K562 (cell line): ENCODE data around the gene SPTBN4. TPM values are rescaled to one million over a fixed set of nuclear protein-coding genes. Genes with fewer than 3 reads are reported as not detected.

Experiments used
- CC2D1A ChIP-seq: fragments of 450-650 bp; IDR thresholded peaks from 2 replicates; pipeline ENCODE4 v1.6.1; 2017; ENCODE audit warnings: mild to moderate bottlenecking
- CHD7 ChIP-seq: fragments of 200-600 bp; sonication (generic); IDR thresholded peaks from one replicate; pipeline ENCODE4 v1.6.1; 2012; ENCODE audit warnings: mild to moderate bottlenecking, low read depth, low read length, inconsistent platforms
- HNRNPLL ChIP-seq: fragments of 200-400 bp; formaldehyde crosslinking; IDR thresholded peaks from 2 replicates; pipeline ENCODE4 v1.6.1; 2017; ENCODE audit warnings: low read length, low read depth, mild to moderate bottlenecking; ENCODE audit not compliant: poor library complexity, severe bottlenecking
- NFE2 ChIP-seq: IDR thresholded peaks from 2 replicates; pipeline ENCODE4 v1.6.1; 2014; ENCODE audit warnings: antibody characterized with exemption, low read depth
- PATZ1 ChIP-seq: fragments of 250-450 bp; sonication (Bioruptor Pico); IDR thresholded peaks from 2 replicates; pipeline ENCODE4 v1.5.0; 2020; ENCODE audit warnings: mild to moderate bottlenecking, borderline replicate concordance
- PHF8 ChIP-seq: fragments of 200-600 bp; sonication (generic); IDR thresholded peaks from 2 replicates; pipeline ENCODE4 v1.6.1; 2012; ENCODE audit warnings: mixed run types, mild to moderate bottlenecking, inconsistent platforms, low read length, moderate library complexity, borderline replicate concordance
- RBM34 ChIP-seq: fragments of 200-400 bp; formaldehyde crosslinking; IDR thresholded peaks from 2 replicates; pipeline ENCODE4 v1.6.1; 2018; ENCODE audit warnings: low read length, borderline replicate concordance; ENCODE audit not compliant: insufficient read depth
- YY1 ChIP-seq, 3 experiments: IDR thresholded peaks; 2 replicates each; pipeline ENCODE4 v1.6.1; 2011; ENCODE audit warnings: low read length in 2 of 3, mild to moderate bottlenecking in 2 of 3, moderate library complexity in 2 of 3, borderline replicate concordance in 1 of 3, control low read depth in 1 of 3, low read depth in 1 of 3; ENCODE audit not compliant: insufficient read depth in 3 of 3, insufficient replicate concordance in 2 of 3, control insufficient read depth in 1 of 3, insufficient read length in 1 of 3; ENCODE audit errors: extremely low read depth in 1 of 3
- ZBTB12 ChIP-seq: fragments of 250-450 bp; sonication (Bioruptor Pico); IDR thresholded peaks from 2 replicates; pipeline ENCODE4 v1.4.0; 2020
- ZNF253 ChIP-seq: fragments of 250-450 bp; sonication (Bioruptor Pico); conservative IDR thresholded peaks from 2 replicates; pipeline ENCODE4 v1.6.1; 2021; ENCODE audit warnings: mild to moderate bottlenecking
- polyA plus RNA-seq, 8 experiments: library from polyadenylated mRNA; depleted of rRNA in 4 of 8; stranded (reverse) in 5 of 8; unstranded in 3 of 8; fragments of >200 nt; fragmentation: Nextera tagmentation in 2 of 8; fragmentation: Illumina TruSeq in 1 of 8; extraction: Ambion mirVana in 2 of 8; extraction: Trizol in 1 of 8; gene quantifications; 2 replicates each; pipeline versions ENCODE4 v1.2.1 to v1.2.3, GENCODE V29; 2011 to 2014; ENCODE audit warnings: inconsistent platforms in 1 of 8, missing spikeins in 1 of 8
- total RNA-seq, 7 experiments: library from RNA; depleted of rRNA in 6 of 7; stranded (reverse); fragments of >200 nt in 6 of 7; fragmentation: Illumina TruSeq in 2 of 7; extraction: Trizol in 2 of 7; gene quantifications; 2 replicates each; pipeline versions ENCODE4 v1.2.1 to v1.2.3, GENCODE V29; 2011 to 2021; ENCODE audit warnings: low replicate concordance in 1 of 7

The SPTBN4 gene
- total and polyA plus RNA-seq, 9 of the 15 experiments (the other 6 are each of a cell fraction or from before 2014, with no cell fraction given), result 0.01 to 1.5 (median 0.86) TPM

DNA sequence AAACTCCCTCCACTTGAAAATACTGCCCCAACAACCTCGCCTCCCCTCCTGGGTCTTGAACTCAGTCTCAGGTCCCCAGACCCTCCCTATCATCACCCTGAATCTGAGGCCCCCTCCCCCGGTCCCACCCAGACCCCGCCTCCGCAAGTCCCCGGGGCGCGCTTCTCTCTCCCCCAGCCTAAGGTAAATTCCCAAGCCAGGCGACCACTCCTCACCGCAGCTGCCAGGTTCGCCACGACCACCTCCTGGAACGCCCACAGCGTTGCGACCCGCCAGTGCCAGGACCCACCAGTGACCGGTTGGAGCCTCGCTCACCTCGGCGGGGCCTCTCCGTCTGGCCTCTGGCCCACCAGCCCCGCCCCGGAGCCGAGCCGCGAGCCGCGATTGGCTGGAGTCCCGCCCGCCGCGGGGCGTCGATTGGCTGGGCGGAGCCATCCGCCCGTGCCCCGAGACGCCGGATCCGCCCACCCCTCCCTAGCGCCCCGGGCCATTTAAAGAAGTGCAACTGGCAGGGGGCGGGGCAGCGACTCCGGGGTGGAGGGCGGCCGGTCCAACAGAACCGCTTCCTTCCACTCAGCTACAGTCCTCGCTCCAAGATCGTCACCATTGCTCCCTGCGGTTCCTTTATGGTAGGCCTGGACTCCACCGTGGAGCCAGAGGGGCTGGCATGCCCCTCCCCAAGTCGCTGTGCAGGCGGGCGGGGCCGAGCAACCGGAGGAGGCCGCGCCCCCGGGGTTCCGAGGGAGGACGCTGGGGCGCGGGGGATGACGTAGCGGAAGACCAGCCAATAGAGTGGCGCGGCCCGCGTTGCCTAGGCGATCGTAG lies 22.6 kb upstream of the SPTBN4 start, which contains the start of gene SERTAD3 (continued):
- no peak for TF ChIP-seq CHD7
- TF ChIP-seq HNRNPLL, result peak; percentile 19
- no peak for TF ChIP-seq RBM34
- peak in 2 of 3 experiments; percentile 36 to 57 for TF ChIP-seq YY1 (IDR thresholded peaks at IDR 0.05; ENCODE audit: borderline replicate concordance in 1 of 3, control insufficient read depth in 1 of 3, extremely low read depth in 1 of 3, insufficient read depth in 3 of 3, insufficient read length in 1 of 3, insufficient replicate concordance in 2 of 3, low read depth in 1 of 3, low read length in 2 of 3)
- TF ChIP-seq CC2D1A, result no peak
- peak; percentile 80 for TF ChIP-seq ZBTB12 (CRISPR knock-in tag)
- no peak for TF ChIP-seq ZNF253
- TF ChIP-seq PHF8, result peak; percentile 60; the same call in 1 of the 2 replicates
- 0 out of 2 replicates have a peak, but pooled peaks have one; percentile 32 for TF ChIP-seq NFE2
- no peak for TF ChIP-seq PATZ1 (CRISPR knock-in tag)
